Endothelial cell of umbilical vein (primary cell): ENCODE measurements around the gene SYNGR3. TPM values are rescaled to one million over a fixed set of nuclear protein-coding genes. Genes with fewer than 3 reads are reported as not detected.
A peak's percentile ranks its signal among the peaks of the same experiment; 100 is the strongest.

Source experiments
- BruUV-seq: library from RNA; stranded (reverse); fragments of 400-500 nt; replicated peaks from 2 replicates; lab custom pipeline; 2021; lab: Mats Ljungman, UMichigan
- CTCF ChIA-PET: fragments of 300-600, 350-600 bp; sonication (Branson Sonifier 250); formaldehyde crosslinking; loops from one replicate; lab custom pipeline; 2021; ENCODE audit warnings: antibody characterized with exemption, inconsistent platforms; lab: Charles Lee
- POLR2A ChIA-PET: fragments of 300-600, 350-600 bp; sonication (Branson Sonifier 250); formaldehyde crosslinking; loops from one replicate; lab custom pipeline; 2021; ENCODE audit warnings: antibody characterized with exemption, inconsistent platforms; lab: Charles Lee
- DNase-seq: peaks from one replicate; pipeline ENCODE4 v3.0.0-alpha.2; 2011; ENCODE audit warnings: low read depth, low spot score
- FAIRE-seq: peaks from 2 replicates; lab custom pipeline; 2011; peaks lifted over from hg19 to GRCh38; lab: Jason Lieb, UNC
- H2AFZ ChIP-seq: 2 replicates; pipeline ENCODE4 v1.6.0; 2012; ENCODE audit warnings: low read depth, low read length, control low read depth, inconsistent platforms
- H3K27ac ChIP-seq: 2 replicates; pipeline ENCODE4 v1.5.1; 2011; ENCODE audit warnings: low read depth, mild to moderate bottlenecking, control low read depth, low read length, moderate library complexity; ENCODE audit not compliant: insufficient read depth
- H3K27me3 ChIP-seq, 2 experiments: 2 replicates each; pipeline versions ENCODE4 v1.6.0 to v1.6.1; 2011; ENCODE audit warnings: low read length in 2 of 2, mixed read lengths in 1 of 2; ENCODE audit not compliant: control insufficient read depth in 2 of 2, insufficient read depth in 2 of 2
- H3K36me3 ChIP-seq, 2 experiments: 2 replicates in 1 of 2; 3 replicates in 1 of 2; pipeline ENCODE4 v1.5.1; 2011; ENCODE audit warnings: low read length in 2 of 2, mild to moderate bottlenecking in 1 of 2, moderate library complexity in 1 of 2; ENCODE audit not compliant: control insufficient read depth in 2 of 2, insufficient read depth in 2 of 2; ENCODE audit errors: extremely low read depth in 1 of 2
- H3K4me1 ChIP-seq: 3 replicates; pipeline ENCODE4 v1.5.1; 2011; ENCODE audit warnings: mild to moderate bottlenecking, low read length; ENCODE audit not compliant: control insufficient read depth, insufficient read depth; ENCODE audit errors: extremely low read depth
- H3K4me2 ChIP-seq: 2 replicates; pipeline ENCODE4 v1.6.1; 2011; ENCODE audit warnings: low read length, control low read depth, mixed read lengths; ENCODE audit not compliant: insufficient read depth
- H3K4me3 ChIP-seq, 3 experiments: fragments of 200-600 bp in 1 of 3; sonication (generic), shearing (Covaris generic) in 1 of 3; replicated peaks in 1 of 3; 2 replicates each; pipeline ENCODE4 v1.5.1; 2011 to 2016; ENCODE audit warnings: control low read depth in 3 of 3, low read length in 3 of 3, mild to moderate bottlenecking in 2 of 3, inconsistent platforms in 1 of 3, low read depth in 1 of 3, moderate library complexity in 1 of 3; ENCODE audit not compliant: insufficient read depth in 1 of 3
- H3K79me2 ChIP-seq: 2 replicates; pipeline ENCODE4 v1.6.0; 2012; ENCODE audit warnings: low read length, inconsistent platforms; ENCODE audit not compliant: control insufficient read depth, insufficient read depth
- H3K9ac ChIP-seq: replicated peaks from 2 replicates; pipeline ENCODE3; 2011; ENCODE audit warnings: low read length, control low read depth; ENCODE audit not compliant: insufficient read depth; ENCODE audit errors: extremely low read depth
- H3K9me1 ChIP-seq: replicated peaks from 3 replicates; pipeline ENCODE4 v1.6.0; 2011; ENCODE audit warnings: mild to moderate bottlenecking, low read length; ENCODE audit not compliant: control insufficient read depth, insufficient read depth; ENCODE audit errors: extremely low read depth
- H3K9me3 ChIP-seq: replicated peaks from 2 replicates; pipeline ENCODE4 v1.5.1; 2012; ENCODE audit warnings: low read length, inconsistent platforms; ENCODE audit not compliant: control insufficient read depth, insufficient read depth
- H4K20me1 ChIP-seq: replicated peaks from 2 replicates; pipeline ENCODE3; 2011; ENCODE audit warnings: mild to moderate bottlenecking, low read length; ENCODE audit not compliant: control insufficient read depth, insufficient read depth; ENCODE audit errors: extremely low read depth
- CTCF ChIP-seq, 2 donors: IDR thresholded peaks; 1 replicate in 1 of 2; 2 replicates in 1 of 2; pipeline ENCODE4 v1.5.1; 2011; ENCODE audit warnings: low read length in 2 of 2, mild to moderate bottlenecking in 2 of 2, moderate library complexity in 2 of 2, control low read depth in 1 of 2, inconsistent platforms in 1 of 2, low read depth in 1 of 2; ENCODE audit not compliant: insufficient read depth in 1 of 2; ENCODE audit errors: extremely low read depth in 1 of 2
- EZH2 ChIP-seq: IDR thresholded peaks from 2 replicates; pipeline ENCODE4 v1.6.1; 2012; ENCODE audit warnings: borderline replicate concordance, low read depth, mild to moderate bottlenecking, moderate library complexity, low read length, inconsistent platforms; ENCODE audit not compliant: severe bottlenecking
- FOS ChIP-seq: IDR thresholded peaks from 2 replicates; pipeline ENCODE4 v1.6.1; 2011; ENCODE audit warnings: mild to moderate bottlenecking, low read length, moderate library complexity, borderline replicate concordance; ENCODE audit not compliant: insufficient read depth
- GATA2 ChIP-seq: IDR thresholded peaks from 2 replicates; pipeline ENCODE4 v1.7.0; 2011; ENCODE audit warnings: low read depth, mild to moderate bottlenecking, moderate library complexity, mixed read lengths, low read length; ENCODE audit not compliant: insufficient read length, insufficient read depth
- JUN ChIP-seq: IDR thresholded peaks from 2 replicates; pipeline ENCODE4 v1.6.1; 2011; ENCODE audit warnings: borderline replicate concordance, low read depth; ENCODE audit not compliant: insufficient read length, insufficient read depth
- MAX ChIP-seq: IDR thresholded peaks from 2 replicates; pipeline ENCODE4 v1.6.1; 2011; ENCODE audit not compliant: insufficient read depth, insufficient read length
- MYC ChIP-seq: IDR thresholded peaks from one replicate; pipeline ENCODE4 v1.6.1; 2011; ENCODE audit warnings: mild to moderate bottlenecking, low read depth, low read length
- POLR2A ChIP-seq: IDR thresholded peaks from 2 replicates; pipeline ENCODE4 v1.6.1; 2012; ENCODE audit warnings: low read depth, mild to moderate bottlenecking, control low read depth, low read length
- POLR2AphosphoS5 ChIP-seq: IDR thresholded peaks from 2 replicates; pipeline ENCODE4 v1.6.1; 2012; ENCODE audit warnings: low read depth, mild to moderate bottlenecking, control low read depth, low read length, moderate library complexity; ENCODE audit not compliant: insufficient read depth
- dilution Hi-C: fragments of 300-500 bp; cut with MboI; formaldehyde crosslinking; loops from one replicate; pipeline ENCODE4 v1.15.0; 2019; ENCODE audit warnings: low sequenced_read_pairs; ENCODE audit not compliant: extremely low pct_ligation_motif_present
- intact Hi-C: fragments of 100-400 bp; cut with micrococcal nuclease; formaldehyde crosslinking; loops from one replicate; pipeline ENCODE4 v1.10.0; 2022
- polyA plus RNA-seq, 4 experiments: library from polyadenylated mRNA; depleted of rRNA in 3 of 4; stranded (reverse) in 3 of 4; unstranded in 1 of 4; fragments of >200 nt; gene quantifications; 2 replicates each; pipeline versions ENCODE4 v1.2.1 to v1.2.3, GENCODE V29; 2011 to 2012; ENCODE audit warnings: missing spikeins in 1 of 4
- total RNA-seq: library from RNA; stranded (reverse); gene quantifications from 2 replicates; pipeline ENCODE4 v1.2.3, GENCODE V29; 2021

Gene SYNGR3
- total and polyA plus RNA-seq, 2 donors (not counting 3 experiments of a cell fraction or from before 2014, with no cell fraction given), result 0.95 to 1.4 TPM

- no peaks in the 10 kb centered on the region for H4K20me1 ChIP-seq
- TF ChIP-seq GATA2 (no peak), MYC (no peak), JUN (no peak), FOS (no peak), EZH2 (no peak), MAX (no peak), POLR2A (no peak), CTCF (IDR thresholded peaks at IDR 0.05; ENCODE audit: extremely low read depth in 1 of 2, insufficient read depth in 1 of 2, low read depth in 1 of 2, low read length in 2 of 2) (no peak), POLR2AphosphoS5 (no peak)
- no peak overlapping the region for H3K9ac ChIP-seq
- peak overlapping the region; percentile 9 for H3K4me2 ChIP-seq
- peaks cover 58% of the 10 kb centered on the region for H3K4me1 ChIP-seq
- intact Hi-C loops, result loop anchor here (1.0 kb wide), 1 partner anchor 15 kb away; the partner anchor contains the start of genes NTHL1 and TSC2
- CTCF ChIA-PET, result interaction anchor here (0.8 to 3.6 kb wide), 5 partner anchors 9 to 108 kb away, joined by 4 to 21 read pairs (median 12); partner anchors contain the start of genes NTHL1 and TSC2
- dilution Hi-C loops, result loop anchor here (25.0 kb wide), 1 partner anchor 130 kb away; the partner anchor contains the start of gene TRAF7
- peaks cover 0 to 4% of the 10 kb centered on the region in 2 experiments for H3K36me3 ChIP-seq
- no TSS peak for BruUV-seq
- no peaks in the 10 kb centered on the region for H3K9me3 ChIP-seq
- no peak for DNase-seq
- H3K9me1 ChIP-seq, result no peaks in the 10 kb centered on the region
- H3K27me3 ChIP-seq, result no peaks in the 10 kb centered on the region
- no peak overlapping the region for H2AFZ ChIP-seq
- POLR2A ChIA-PET, result interaction anchor here (0.6 to 1.2 kb wide), 2 partner anchors 123 to 505 kb away, joined by 4 read pairs; partner anchors contain the start of genes PDPK1 and TRAF7
- H3K27ac ChIP-seq, result peak overlapping the region; percentile 77
- peak; percentile 40 for FAIRE-seq
- no peak overlapping the region for H3K4me3 ChIP-seq
- H3K79me2 ChIP-seq, result peaks cover 24% of the 10 kb centered on the region
These were observed 42.7 kb downstream of the SYNGR3 start for GRCh38 chr16:2032285-2033056.
